GM10248 (cell line): ENCODE data around the gene EYA3.

Experiments used
- CTCF ChIA-PET: fragments of 300-600 bp; sonication (Branson Sonifier 250); formaldehyde crosslinking; extraction: SDS; loops from one replicate; lab custom pipeline; 2021; ENCODE audit warnings: antibody characterized with exemption; lab: Yijun Ruan, JAX
- POLR2A ChIA-PET: fragments of 350-650 bp; sonication (Branson Sonifier 250); formaldehyde crosslinking; extraction: SDS; loops from one replicate; lab custom pipeline; 2020; ENCODE audit warnings: antibody characterized with exemption; lab: Yijun Ruan, JAX
- DNase-seq: peaks from one replicate; pipeline ENCODE4 v3.0.0; 2012; ENCODE audit errors: extremely low spot score
- CTCF ChIP-seq: IDR thresholded peaks from 2 replicates; pipeline ENCODE4 v1.5.1; 2012; ENCODE audit warnings: mild to moderate bottlenecking, low read depth; ENCODE audit errors: extremely low read depth, missing control alignments, control extremely low read depth

The EYA3 gene

DNA sequence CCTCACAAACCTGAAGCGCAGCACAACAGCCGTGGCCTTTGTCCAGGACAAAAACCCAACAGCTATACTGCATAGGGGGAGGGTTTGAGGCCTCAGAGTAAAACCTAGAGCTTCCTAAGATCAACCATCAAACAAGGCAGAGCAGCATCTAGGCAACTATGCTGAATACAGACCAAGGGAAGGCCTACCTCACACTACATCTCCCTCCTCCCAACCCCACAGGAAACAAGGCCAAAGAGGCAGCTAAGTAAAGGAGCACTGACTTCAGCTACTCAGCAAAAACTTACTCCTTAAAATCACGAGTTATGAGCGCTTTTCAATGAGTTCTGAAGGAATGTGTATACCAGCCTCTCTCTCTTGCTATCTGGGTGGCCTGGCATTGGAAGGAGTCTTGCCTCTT lies 116.3 kb downstream of the EYA3 start:
- POLR2A ChIA-PET, result no interaction called here

DNA sequence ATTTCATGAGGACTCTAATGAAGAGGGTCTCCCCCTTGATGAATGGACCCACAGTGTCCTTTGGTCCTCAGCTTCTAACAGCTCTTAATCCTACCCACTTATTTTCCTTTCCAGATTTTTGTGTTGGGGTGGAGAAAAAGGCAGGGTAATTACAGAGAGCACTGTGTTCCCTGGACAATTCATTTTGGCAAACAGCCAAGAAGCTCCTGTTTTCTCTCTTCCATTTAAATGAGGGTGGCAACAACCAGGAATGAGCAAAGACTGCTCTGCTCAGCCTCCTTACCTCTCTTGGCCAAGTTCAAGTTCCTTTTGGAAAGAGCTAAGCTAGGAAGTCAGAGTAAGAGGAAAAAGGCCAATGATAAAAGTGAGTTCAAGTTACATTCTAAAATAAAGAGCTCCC lies 116.7 kb downstream of the EYA3 start:
- no peak for DNase-seq
- TF ChIP-seq CTCF, result no peak
- CTCF ChIA-PET, result interaction anchor here (1.0 to 11.4 kb wide), 7 partner anchors 9 to 302 kb away, joined by 3 to 78 read pairs (median 6); partner anchors contain the start of gene XKR8
- POLR2A ChIA-PET, result no interaction called here

More for the DNA sequence above, 116.3 kb downstream of the EYA3 start:
- CTCF ChIA-PET, result interaction anchor here (1.0 to 11.4 kb wide), 6 partner anchors 13 to 303 kb away, joined by 3 to 78 read pairs (median 5); partner anchors contain the start of gene XKR8
- no peak for DNase-seq
- TF ChIP-seq CTCF, result no peak

DNA sequence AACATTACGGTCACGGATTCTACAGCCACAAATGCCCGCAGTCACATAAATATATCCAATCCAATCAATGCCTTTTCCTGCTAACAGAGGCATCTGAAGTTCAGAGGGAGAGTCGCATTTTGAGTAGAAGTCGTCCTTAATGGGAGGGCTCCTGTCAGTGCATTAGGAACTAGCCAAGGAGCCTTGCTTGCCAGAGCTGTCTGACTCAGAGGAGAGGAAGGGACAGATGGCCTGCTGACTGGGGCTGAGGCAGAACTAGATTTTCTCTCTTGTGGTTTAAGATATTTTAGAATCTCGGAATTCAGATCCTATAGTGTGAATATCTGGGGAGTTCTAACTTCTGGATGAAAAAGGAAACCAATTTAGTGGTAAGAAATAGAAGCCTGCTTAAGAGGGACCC lies 118.0 kb downstream of the EYA3 start:
- DNase-seq, result no peak
- CTCF ChIA-PET, result interaction anchor here (1.5 kb wide), 1 partner anchor 10 kb away, joined by 6 read pairs; no protein-coding TSS in a partner anchor
- POLR2A ChIA-PET, result interaction anchor here (0.6 kb wide), 1 partner anchor 222 kb away, joined by 6 read pairs; no protein-coding TSS in a partner anchor
- no peak for TF ChIP-seq CTCF

GRCh38 chr1:27968692-27969091 lies 119.7 kb downstream of the EYA3 start:
- no peak for TF ChIP-seq CTCF
- POLR2A ChIA-PET, result no interaction called here
- CTCF ChIA-PET, result interaction anchor here (1.0 kb wide), 1 partner anchor 11 kb away, joined by 3 read pairs; no protein-coding TSS in a partner anchor
- no peak for DNase-seq

- no peak for TF ChIP-seq CTCF
- ChIA-PET CTCF (interaction anchor here (0.8 to 1.0 kb wide), 3 partner anchors 10 to 27 kb away, joined by 3 read pairs; no protein-coding TSS in a partner anchor), POLR2A (no interaction called here)
- DNase-seq, result no peak
Measured at GRCh38 chr1:27967884-27968466, 120.4 kb downstream of the EYA3 start.

DNA sequence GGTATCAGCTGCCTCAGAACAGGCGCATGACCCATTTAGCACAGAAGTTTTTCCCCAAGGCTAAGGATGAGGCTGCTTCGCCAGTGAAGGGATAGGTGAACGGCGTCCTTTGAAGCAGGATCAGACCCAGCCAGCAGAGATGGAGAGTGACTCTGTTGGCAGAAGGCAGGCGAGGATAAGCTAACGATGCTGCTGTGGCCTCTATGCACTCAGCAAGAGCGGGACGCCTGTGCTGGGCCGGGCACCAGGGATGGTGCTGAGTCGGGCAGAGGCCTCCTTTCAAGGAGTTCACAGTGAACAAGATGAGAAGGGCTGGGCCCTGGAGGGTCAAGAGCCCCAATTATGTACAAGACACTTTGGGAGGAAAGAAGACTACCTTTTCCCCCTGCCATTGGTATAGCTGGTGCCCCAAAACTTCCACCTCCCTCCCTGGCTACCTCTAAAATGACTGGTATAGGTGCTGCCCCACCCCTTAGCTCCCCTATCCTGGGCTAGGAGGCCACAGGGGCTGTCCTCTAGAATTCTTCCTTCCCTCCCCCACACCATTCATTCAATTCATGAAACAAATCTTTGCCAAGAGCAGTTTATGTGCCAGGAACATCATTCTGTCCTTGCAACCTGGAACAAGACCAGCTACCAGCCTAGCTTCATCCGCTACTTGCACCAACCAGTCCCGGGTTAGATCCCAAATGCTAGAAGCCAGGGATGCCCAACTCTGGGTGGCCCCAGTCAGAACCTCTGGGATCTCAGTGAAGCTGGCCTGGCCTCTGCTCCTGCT lies 121.1 kb downstream of the EYA3 start:
- TF ChIP-seq CTCF, result no peak
- DNase-seq, result no peak
- ChIA-PET CTCF (interaction anchor here (0.8 to 1.9 kb wide), 4 partner anchors 11 to 110 kb away, joined by 3 to 8 read pairs (median 3); no protein-coding TSS in a partner anchor), POLR2A (no interaction called here)
